GM12878 (cell line): ENCODE data around the gene KAZN. TPM values are rescaled to one million over a fixed set of nuclear protein-coding genes. Genes with fewer than 3 reads are reported as not detected.

ENCODE experiments used
- ATAC-seq: fragments of 200-7000 bp; cut with Tn5 transposase; 3 replicates; pipeline ENCODE4 v1.9.1; 2020; ENCODE audit warnings: mild to moderate bottlenecking, moderate library complexity
- BruUV-seq: library from RNA; stranded (reverse); fragments of 400-500 nt; replicated peaks from 2 replicates; lab custom pipeline; 2021; lab: Mats Ljungman, UMichigan
- CTCF ChIA-PET: fragments of 300-600 bp; sonication (Branson Sonifier 250); formaldehyde crosslinking; extraction: SDS; loops from one replicate; lab custom pipeline; 2021; ENCODE audit warnings: inconsistent platforms; lab: Yijun Ruan, JAX
- POLR2A ChIA-PET: fragments of 350-600 bp; formaldehyde crosslinking; extraction: SDS; loops from one replicate; lab custom pipeline; 2021; ENCODE audit warnings: inconsistent platforms; lab: Charles Lee
- RAD21 ChIA-PET: fragments of 300-600 bp; sonication (Branson Sonifier 250); formaldehyde crosslinking; loops from one replicate; lab custom pipeline; 2023; ENCODE audit warnings: antibody characterized with exemption; ENCODE audit not compliant: unreplicated experiment; lab: Charles Lee
- SMC1A ChIA-PET: fragments of 300-600 bp; sonication (Branson Sonifier 250); formaldehyde crosslinking; loops from one replicate; lab custom pipeline; 2023; ENCODE audit not compliant: unreplicated experiment, uncharacterized antibody; lab: Charles Lee
- DNase-seq: peaks from one replicate; pipeline ENCODE4 v3.0.0-alpha.2; 2011; ENCODE audit warnings: low read depth, low spot score
- FAIRE-seq: peaks from 3 replicates; lab custom pipeline; 2011; peaks lifted over from hg19 to GRCh38; lab: Jason Lieb, UNC
- H2AFZ ChIP-seq: 2 replicates; pipeline ENCODE4 v1.6.0; 2011; ENCODE audit warnings: low read depth, low read length, control low read depth; ENCODE audit not compliant: control insufficient read depth
- H3K27ac ChIP-seq: 2 replicates; pipeline ENCODE4 v1.5.1; 2011; ENCODE audit warnings: control low read depth; ENCODE audit not compliant: control insufficient read depth, insufficient read depth
- H3K27me3 ChIP-seq, 2 experiments: replicated peaks in 1 of 2; 2 replicates each; pipeline versions ENCODE4 v1.6.0 to v1.6.1; 2011; ENCODE audit warnings: low read length in 1 of 2; ENCODE audit not compliant: control insufficient read depth in 2 of 2, insufficient read depth in 2 of 2
- H3K36me3 ChIP-seq, 2 experiments: 2 replicates each; pipeline ENCODE4 v1.5.1; 2011; ENCODE audit warnings: low read length in 1 of 2; ENCODE audit not compliant: control insufficient read depth in 2 of 2, insufficient read depth in 2 of 2
- H3K4me1 ChIP-seq: 2 replicates; pipeline ENCODE4 v1.6.1; 2011; ENCODE audit warnings: mild to moderate bottlenecking, low read length, moderate library complexity, mixed read lengths; ENCODE audit not compliant: control insufficient read depth, insufficient read depth
- H3K4me2 ChIP-seq: 2 replicates; pipeline ENCODE4 v1.6.0; 2011; ENCODE audit warnings: control low read depth; ENCODE audit not compliant: control insufficient read depth, insufficient read depth
- H3K4me3 ChIP-seq: fragments of 200-600 bp; sonication (generic); 2 replicates; pipeline ENCODE4 v1.5.1; 2016
- H3K79me2 ChIP-seq: 2 replicates; pipeline ENCODE4 v1.6.0; 2011; ENCODE audit warnings: low read length; ENCODE audit not compliant: control insufficient read depth, insufficient read depth
- H3K9ac ChIP-seq: 2 replicates; pipeline ENCODE4 v1.8.0; 2011; ENCODE audit warnings: low read length, control low read depth, mixed read lengths; ENCODE audit not compliant: control insufficient read depth, insufficient read depth
- H3K9me3 ChIP-seq: replicated peaks from 3 replicates; pipeline ENCODE4 v1.5.1; 2011; ENCODE audit warnings: mild to moderate bottlenecking, low read length; ENCODE audit not compliant: control insufficient read depth, insufficient read depth
- H4K20me1 ChIP-seq: 2 replicates; pipeline ENCODE4 v1.6.0; 2011; ENCODE audit not compliant: control insufficient read depth, insufficient read depth
- CBX5 ChIP-seq: sonication (generic); IDR thresholded peaks from 2 replicates; pipeline ENCODE4 v1.6.1; 2016; ENCODE audit warnings: low read depth, moderate library complexity, mild to moderate bottlenecking, inconsistent platforms
- CREM ChIP-seq: IDR thresholded peaks from 2 replicates; pipeline ENCODE4 v1.6.1; 2014; ENCODE audit warnings: antibody characterized with exemption, low read depth
- ESRRA ChIP-seq: IDR thresholded peaks from 2 replicates; pipeline ENCODE4 v1.6.1; 2012; ENCODE audit warnings: mild to moderate bottlenecking, low read length, improper control_type of control experiment
- PAX5 ChIP-seq: IDR thresholded peaks from 2 replicates; pipeline ENCODE4 v1.6.1; 2011; ENCODE audit warnings: low read depth, low read length, borderline replicate concordance
- TARDBP ChIP-seq: IDR thresholded peaks from 2 replicates; pipeline ENCODE4 v1.6.1; 2016; ENCODE audit warnings: borderline replicate concordance
- WGBS: methylation state at CpG from one replicate; pipeline ENCODE4 v1.1.6; 2016; ENCODE audit warnings: low lambda C conversion rate; ENCODE audit not compliant: insufficient replicate concordance, insufficient coverage; ENCODE audit errors: missing lambda C conversion rate; 5-methylcytosine and 5-hydroxymethylcytosine counted together
- in situ Hi-C: fragments of 300-500 bp; cut with MboI; formaldehyde crosslinking; loops from 9 replicates; pipeline ENCODE4 v1.14.3; 2018; ENCODE audit warnings: mixed read lengths
- intact Hi-C: fragments of 100-400 bp; cut with micrococcal nuclease; formaldehyde crosslinking; loops from one replicate; pipeline ENCODE4 v1.14.2; 2022; ENCODE audit not compliant: unreplicated experiment
- polyA plus RNA-seq, 11 experiments: library from polyadenylated mRNA; depleted of rRNA in 4 of 11; unstranded in 6 of 11; stranded (reverse) in 5 of 11; fragments of >200 nt; fragmentation: Nextera tagmentation in 4 of 11; fragmentation: Illumina TruSeq in 1 of 11; extraction: Ambion mirVana in 4 of 11; extraction: Trizol in 1 of 11; gene quantifications; 1 replicate in 1 of 11; 2 replicates in 10 of 11; pipeline versions ENCODE4 v1.2.1 to v1.2.3, GENCODE V29; 2011 to 2016; ENCODE audit warnings: inconsistent platforms in 2 of 11, missing spikeins in 2 of 11, low read depth in 1 of 11
- total RNA-seq, 4 experiments: library from RNA; depleted of rRNA in 3 of 4; stranded (reverse); fragments of >200 nt in 3 of 4; fragmentation: Illumina TruSeq in 1 of 4; extraction: Trizol in 1 of 4; gene quantifications; 2 replicates each; pipeline versions ENCODE4 v1.2.1 to v1.2.3, GENCODE V29; 2013 to 2021
- TF ChIP-seq, protein P1 (sequence below): IDR thresholded peaks from 2 replicates; pipeline ENCODE4 v1.6.1; 2012; ENCODE audit warnings: improper control_type of control experiment, low read depth, low read length; ENCODE audit not compliant: insufficient replicate concordance

KAZN gene
- total and polyA plus RNA-seq, 10 of the 15 experiments (the other 5 are each of a cell fraction or from before 2014, with no cell fraction given): 0.72 to 4.0 (median 1.2) TPM

DNA sequence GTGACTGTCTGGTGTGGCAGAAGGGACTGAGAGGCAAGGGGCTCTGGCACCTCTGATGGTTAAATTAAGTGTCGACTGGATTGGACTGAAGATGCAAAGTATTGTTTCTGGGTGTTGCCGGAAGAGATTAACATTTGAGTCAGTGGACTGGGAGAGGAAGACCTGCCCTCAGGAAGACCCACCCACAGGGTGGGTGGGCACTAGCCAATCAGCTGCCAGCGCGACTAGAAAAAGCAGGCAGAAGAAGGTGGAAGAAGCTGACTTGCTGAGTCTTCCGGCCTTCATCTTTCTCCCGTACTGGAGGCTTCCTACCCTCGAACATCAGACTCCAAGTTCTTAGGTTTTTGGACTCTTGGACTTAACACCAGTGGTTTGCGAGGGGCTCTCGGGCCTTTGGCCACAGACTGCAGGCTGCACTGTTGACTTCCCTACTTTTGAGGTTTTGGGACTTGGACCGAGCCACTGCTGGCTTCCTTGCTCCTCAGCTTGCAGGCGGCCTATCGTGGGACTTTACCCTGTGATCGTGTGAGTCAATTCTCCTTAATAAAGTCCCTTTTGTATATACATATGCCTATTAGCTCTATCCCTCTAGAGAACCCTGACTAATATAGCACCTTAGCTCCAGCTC, 79.6 kb downstream of the KAZN start:
- intact Hi-C loops: no loop called here
- FAIRE-seq (no peak), DNase-seq (no peak), ATAC-seq (no peak)
- Histone ChIP-seq H2AFZ (no peak overlapping the region), H4K20me1 (no peaks in the 10 kb centered on the region), H3K9me3 (no peaks in the 10 kb centered on the region), H3K79me2 (no peaks in the 10 kb centered on the region), H3K27ac (no peak overlapping the region), H3K36me3 (no peaks in the 10 kb centered on the region), H3K9ac (no peak overlapping the region), H3K4me2 (no peak overlapping the region), H3K4me3 (no peak overlapping the region), H3K4me1 (no peaks in the 10 kb centered on the region), H3K27me3 (no peaks in the 10 kb centered on the region; a peak in 1 of 4 replicates)
- ChIA-PET SMC1A (interaction anchor here (1.1 kb wide), 1 partner anchor 12 kb away, joined by 3 read pairs; no protein-coding TSS in a partner anchor), POLR2A (no interaction called here), CTCF (interaction anchor here (1.3 kb wide), 1 partner anchor 52 kb away, joined by 3 read pairs; no protein-coding TSS in a partner anchor), RAD21 (no interaction called here)
- in situ Hi-C loops: no loop called here
- 37% methylated on average over 13 of the region's 13 CpGs for WGBS
- TF ChIP-seq PAX5 (no peak), TARDBP (no peak), CBX5 (no peak), ESRRA (no peak), CREM (no peak)
- TF ChIP-seq, protein P1, sequence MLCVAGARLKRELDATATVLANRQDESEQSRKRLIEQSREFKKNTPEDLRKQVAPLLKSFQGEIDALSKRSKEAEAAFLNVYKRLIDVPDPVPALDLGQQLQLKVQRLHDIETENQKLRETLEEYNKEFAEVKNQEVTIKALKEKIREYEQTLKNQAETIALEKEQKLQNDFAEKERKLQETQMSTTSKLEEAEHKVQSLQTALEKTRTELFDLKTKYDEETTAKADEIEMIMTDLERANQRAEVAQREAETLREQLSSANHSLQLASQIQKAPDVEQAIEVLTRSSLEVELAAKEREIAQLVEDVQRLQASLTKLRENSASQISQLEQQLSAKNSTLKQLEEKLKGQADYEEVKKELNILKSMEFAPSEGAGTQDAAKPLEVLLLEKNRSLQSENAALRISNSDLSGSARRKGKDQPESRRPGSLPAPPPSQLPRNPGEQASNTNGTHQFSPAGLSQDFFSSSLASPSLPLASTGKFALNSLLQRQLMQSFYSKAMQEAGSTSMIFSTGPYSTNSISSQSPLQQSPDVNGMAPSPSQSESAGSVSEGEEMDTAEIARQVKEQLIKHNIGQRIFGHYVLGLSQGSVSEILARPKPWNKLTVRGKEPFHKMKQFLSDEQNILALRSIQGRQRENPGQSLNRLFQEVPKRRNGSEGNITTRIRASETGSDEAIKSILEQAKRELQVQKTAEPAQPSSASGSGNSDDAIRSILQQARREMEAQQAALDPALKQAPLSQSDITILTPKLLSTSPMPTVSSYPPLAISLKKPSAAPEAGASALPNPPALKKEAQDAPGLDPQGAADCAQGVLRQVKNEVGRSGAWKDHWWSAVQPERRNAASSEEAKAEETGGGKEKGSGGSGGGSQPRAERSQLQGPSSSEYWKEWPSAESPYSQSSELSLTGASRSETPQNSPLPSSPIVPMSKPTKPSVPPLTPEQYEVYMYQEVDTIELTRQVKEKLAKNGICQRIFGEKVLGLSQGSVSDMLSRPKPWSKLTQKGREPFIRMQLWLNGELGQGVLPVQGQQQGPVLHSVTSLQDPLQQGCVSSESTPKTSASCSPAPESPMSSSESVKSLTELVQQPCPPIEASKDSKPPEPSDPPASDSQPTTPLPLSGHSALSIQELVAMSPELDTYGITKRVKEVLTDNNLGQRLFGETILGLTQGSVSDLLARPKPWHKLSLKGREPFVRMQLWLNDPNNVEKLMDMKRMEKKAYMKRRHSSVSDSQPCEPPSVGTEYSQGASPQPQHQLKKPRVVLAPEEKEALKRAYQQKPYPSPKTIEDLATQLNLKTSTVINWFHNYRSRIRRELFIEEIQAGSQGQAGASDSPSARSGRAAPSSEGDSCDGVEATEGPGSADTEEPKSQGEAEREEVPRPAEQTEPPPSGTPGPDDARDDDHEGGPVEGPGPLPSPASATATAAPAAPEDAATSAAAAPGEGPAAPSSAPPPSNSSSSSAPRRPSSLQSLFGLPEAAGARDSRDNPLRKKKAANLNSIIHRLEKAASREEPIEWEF: no peak
- BruUV-seq: no TSS peak
